Adrenal gland (tissue), 5 donors: Measurements from ENCODE around the gene ZNF555.

Experiments used
- POLR2A ChIP-seq, 2 donors: fragments of 450-650 bp; IDR thresholded peaks; one replicate each; pipeline ENCODE4 v1.6.1; 2017; ENCODE audit warnings: antibody characterized with exemption in 2 of 2, mild to moderate bottlenecking in 2 of 2, moderate library complexity in 1 of 2
- TF ChIP-seq, protein P1 (sequence below), 6 experiments: fragments of 450-650 bp in 4 of 6; fragments of 200-600 bp in 2 of 6; sonication (generic) in 1 of 6; IDR thresholded peaks; 1 replicate in 5 of 6; 2 replicates in 1 of 6; pipeline versions ENCODE4 v1.5.1 to v1.8.0; 2016 to 2021; ENCODE audit warnings: antibody characterized with exemption in 6 of 6, mild to moderate bottlenecking in 2 of 6, moderate library complexity in 1 of 6
- donor health status: DM: no; HTN: no; CAD: no.

DNA sequence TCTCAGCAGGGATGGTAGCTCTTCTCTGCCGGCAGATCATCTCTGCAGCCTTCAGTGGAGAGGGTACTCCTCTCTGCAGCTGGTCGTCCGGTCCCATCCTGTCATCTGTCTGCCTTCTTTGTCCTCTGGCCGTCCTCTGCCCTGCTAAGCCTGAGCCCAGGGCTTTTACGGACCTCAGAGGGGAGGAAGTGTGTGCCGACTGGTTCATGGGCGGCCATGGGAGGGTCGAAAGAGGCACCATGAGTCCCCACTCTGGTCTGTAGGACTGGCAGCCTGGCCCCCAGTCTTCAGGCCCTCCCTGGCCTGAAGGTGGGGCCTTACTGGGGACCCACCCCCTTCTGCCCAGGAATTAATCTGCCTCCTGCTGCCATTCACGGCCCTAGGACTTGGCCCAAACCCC lies 17.6 kb upstream of the ZNF555 start:
- TF ChIP-seq, protein P1, sequence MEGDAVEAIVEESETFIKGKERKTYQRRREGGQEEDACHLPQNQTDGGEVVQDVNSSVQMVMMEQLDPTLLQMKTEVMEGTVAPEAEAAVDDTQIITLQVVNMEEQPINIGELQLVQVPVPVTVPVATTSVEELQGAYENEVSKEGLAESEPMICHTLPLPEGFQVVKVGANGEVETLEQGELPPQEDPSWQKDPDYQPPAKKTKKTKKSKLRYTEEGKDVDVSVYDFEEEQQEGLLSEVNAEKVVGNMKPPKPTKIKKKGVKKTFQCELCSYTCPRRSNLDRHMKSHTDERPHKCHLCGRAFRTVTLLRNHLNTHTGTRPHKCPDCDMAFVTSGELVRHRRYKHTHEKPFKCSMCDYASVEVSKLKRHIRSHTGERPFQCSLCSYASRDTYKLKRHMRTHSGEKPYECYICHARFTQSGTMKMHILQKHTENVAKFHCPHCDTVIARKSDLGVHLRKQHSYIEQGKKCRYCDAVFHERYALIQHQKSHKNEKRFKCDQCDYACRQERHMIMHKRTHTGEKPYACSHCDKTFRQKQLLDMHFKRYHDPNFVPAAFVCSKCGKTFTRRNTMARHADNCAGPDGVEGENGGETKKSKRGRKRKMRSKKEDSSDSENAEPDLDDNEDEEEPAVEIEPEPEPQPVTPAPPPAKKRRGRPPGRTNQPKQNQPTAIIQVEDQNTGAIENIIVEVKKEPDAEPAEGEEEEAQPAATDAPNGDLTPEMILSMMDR (IDR thresholded peaks at IDR 0.05): no peak
- no peak for TF ChIP-seq POLR2A (IDR thresholded peaks at IDR 0.05)
